ENCODE measurements around the gene SLC26A11. TPM values are rescaled to one million over a fixed set of nuclear protein-coding genes. Genes with fewer than 3 reads are reported as not detected.
A peak's percentile ranks its signal among the peaks of the same experiment; 100 is the strongest.

The SLC26A11 gene
- total RNA-seq, 1 experiment from 2014 or later, result 26.5 TPM

DNA sequence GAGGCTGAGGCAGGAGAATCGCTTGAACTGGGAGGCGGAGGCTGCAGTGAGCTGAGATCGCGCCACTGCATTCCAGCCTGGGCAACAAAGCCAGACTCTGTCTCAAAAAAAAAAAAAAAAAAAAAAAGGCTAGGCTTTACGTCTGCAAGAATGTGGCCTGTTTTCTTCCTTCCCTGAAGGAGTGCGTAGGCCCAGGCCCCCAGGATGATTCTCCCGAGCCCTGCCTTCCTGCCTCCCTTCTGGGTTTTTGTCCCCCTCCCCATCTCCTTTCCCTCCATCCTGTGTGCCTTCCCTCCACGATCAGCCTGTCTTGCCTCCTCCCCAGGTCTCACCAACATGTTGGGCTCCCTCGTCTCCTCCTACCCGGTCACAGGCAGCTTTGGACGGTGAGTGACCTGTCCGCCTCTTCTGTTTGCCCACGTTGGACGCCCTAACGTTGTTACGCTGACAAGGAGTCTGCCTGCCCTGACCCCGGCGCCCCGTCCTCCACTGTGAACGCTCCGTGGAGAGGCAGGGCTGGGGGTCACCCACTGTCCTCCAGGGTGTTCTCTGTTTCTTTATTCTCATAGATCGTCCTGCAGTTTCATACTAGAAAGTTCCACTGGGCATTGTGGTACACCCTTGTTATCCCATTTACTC, 24.8 kb downstream of the SLC26A11 start:
- Histone ChIP-seq H3K4me1 (ENCODE audit: insufficient read depth, low read length) (no peaks in the 10 kb centered on the region), H3K9ac (ENCODE audit: extremely low read depth, insufficient read length, low read length) (no peak overlapping the region), H3K27me3 (ENCODE audit: insufficient read depth, low read length) (no peaks in the 10 kb centered on the region), H4K5ac (ENCODE audit: insufficient read length, low read depth, low read length) (no peak overlapping the region), H3K56ac (ENCODE audit: insufficient read length, low read depth, low read length) (no peak overlapping the region), H2BK5ac (ENCODE audit: insufficient read length, low read length) (no peak overlapping the region), H4K91ac (ENCODE audit: insufficient read length, low read depth, low read length) (no peak overlapping the region), H3T11ph (ENCODE audit: low read length) (no peak overlapping the region), H4K8ac (replicated peaks; ENCODE audit: insufficient read length, low read depth, low read length) (no peak overlapping the region), H2BK120ac (ENCODE audit: low read depth, low read length, poor library complexity, severe bottlenecking) (no peak overlapping the region), H4K20me1 (ENCODE audit: control insufficient read depth, insufficient read depth, insufficient read length) (no peaks in the 10 kb centered on the region), H3K79me2 (ENCODE audit: insufficient read depth, low read length) (no peaks in the 10 kb centered on the region), H2BK20ac (ENCODE audit: low read depth, low read length, poor library complexity, severe bottlenecking) (no peak overlapping the region), H3K4ac (ENCODE audit: low read depth, low read length) (no peak overlapping the region), H3K23me2 (ENCODE audit: insufficient read length, low read depth, low read length, poor library complexity, severe bottlenecking) (no peaks in the 10 kb centered on the region), H2AFZ (ENCODE audit: low read length) (no peak overlapping the region), H3K9me3 (ENCODE audit: control insufficient read depth, low read depth, low read length) (no peaks in the 10 kb centered on the region), H2BK15ac (ENCODE audit: low read depth, low read length) (no peak overlapping the region), H3K27ac (ENCODE audit: insufficient read length, low read depth, low read length) (no peak overlapping the region), H3K4me2 (ENCODE audit: insufficient read depth, insufficient read length, low read length) (no peak overlapping the region), H2BK12ac (ENCODE audit: insufficient read length, low read depth, low read length) (no peak overlapping the region), H3K79me1 (ENCODE audit: insufficient read depth, low read depth, low read length, poor library complexity, severe bottlenecking) (no peaks in the 10 kb centered on the region), H3K23ac (ENCODE audit: insufficient read length, low read depth, low read length) (no peak overlapping the region), H3K14ac (ENCODE audit: insufficient read depth, low read length) (no peak overlapping the region), H3K18ac (ENCODE audit: insufficient read length, low read depth, low read length) (no peak overlapping the region), H2AK5ac (ENCODE audit: insufficient read length, low read length) (no peak overlapping the region)
- H3K27me3 Mint-ChIP-seq (ENCODE audit: low read depth), result no peaks in the 10 kb centered on the region; the same call in 1 of the 2 replicates
- DNase-seq, result no peak
- H3K27ac Mint-ChIP-seq, result peak overlapping the region in 2 of 3 experiments; percentile 11 to 56; a peak in 3 of 7 replicates
- no peak overlapping the region for H3K4me3 Mint-ChIP-seq
- no peaks in the 10 kb centered on the region for H3K9me3 Mint-ChIP-seq
- no peak for TF ChIP-seq CTCF (conservative IDR thresholded peaks at IDR 0.05)
- no peaks in the 10 kb centered on the region for H3K4me1 Mint-ChIP-seq
- H3K36me3 Mint-ChIP-seq (ENCODE audit: insufficient read depth in 1 of 3, low read depth in 3 of 3), result peaks cover 10 to 42% (median 24%) of the 10 kb centered on the region in 3 experiments
- WGBS (ENCODE audit: extremely low coverage, insufficient read length, low lambda C conversion rate), result no CpG with 5 or more reads among the region's 22 CpGs
